ENCODE results near the gene FN1. TPM values are rescaled to one million over a fixed set of nuclear protein-coding genes. Genes with fewer than 3 reads are reported as not detected.

Gene FN1
- total RNA-seq, 1 donor from 2014 or later, result 902 TPM

DNA sequence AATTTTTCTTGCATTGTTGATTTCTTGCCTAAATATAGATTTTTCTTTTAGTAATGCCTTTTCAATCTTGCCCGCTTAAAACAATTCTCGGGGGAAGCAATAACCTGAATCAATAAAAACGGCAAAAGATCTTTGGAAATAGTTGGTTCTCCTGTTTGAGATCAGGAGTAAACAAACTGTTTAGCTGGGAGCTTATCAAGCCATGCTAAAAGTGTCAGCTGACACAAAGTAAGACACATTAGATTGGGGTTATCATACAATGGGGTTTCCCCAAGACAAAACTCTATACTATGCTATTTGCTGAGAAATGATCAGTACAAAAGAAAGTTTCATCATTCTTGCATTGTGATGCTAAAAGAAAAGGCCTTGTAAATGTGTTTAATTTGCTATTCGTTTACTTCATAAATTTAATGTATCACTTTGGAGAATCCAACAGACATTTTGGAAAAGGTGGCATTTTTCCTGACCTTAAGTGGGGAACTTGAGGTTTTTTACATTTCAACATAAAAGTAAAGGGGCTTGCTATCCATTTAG lies 77.5 kb downstream of the FN1 start:
- H3K27me3 Mint-ChIP-seq, result no peaks in the 10 kb centered on the region
- DNase-seq (ENCODE audit: extremely low spot score, unreplicated experiment), result no peak
- H3K9me3 Mint-ChIP-seq, result no peaks in the 10 kb centered on the region
- H3K27ac Mint-ChIP-seq, result no peak overlapping the region
- no peaks in the 10 kb centered on the region for H3K4me1 Mint-ChIP-seq (ENCODE audit: unreplicated experiment)
- H3K36me3 Mint-ChIP-seq, result peaks cover 20% of the 10 kb centered on the region
- TF ChIP-seq, protein P1, sequence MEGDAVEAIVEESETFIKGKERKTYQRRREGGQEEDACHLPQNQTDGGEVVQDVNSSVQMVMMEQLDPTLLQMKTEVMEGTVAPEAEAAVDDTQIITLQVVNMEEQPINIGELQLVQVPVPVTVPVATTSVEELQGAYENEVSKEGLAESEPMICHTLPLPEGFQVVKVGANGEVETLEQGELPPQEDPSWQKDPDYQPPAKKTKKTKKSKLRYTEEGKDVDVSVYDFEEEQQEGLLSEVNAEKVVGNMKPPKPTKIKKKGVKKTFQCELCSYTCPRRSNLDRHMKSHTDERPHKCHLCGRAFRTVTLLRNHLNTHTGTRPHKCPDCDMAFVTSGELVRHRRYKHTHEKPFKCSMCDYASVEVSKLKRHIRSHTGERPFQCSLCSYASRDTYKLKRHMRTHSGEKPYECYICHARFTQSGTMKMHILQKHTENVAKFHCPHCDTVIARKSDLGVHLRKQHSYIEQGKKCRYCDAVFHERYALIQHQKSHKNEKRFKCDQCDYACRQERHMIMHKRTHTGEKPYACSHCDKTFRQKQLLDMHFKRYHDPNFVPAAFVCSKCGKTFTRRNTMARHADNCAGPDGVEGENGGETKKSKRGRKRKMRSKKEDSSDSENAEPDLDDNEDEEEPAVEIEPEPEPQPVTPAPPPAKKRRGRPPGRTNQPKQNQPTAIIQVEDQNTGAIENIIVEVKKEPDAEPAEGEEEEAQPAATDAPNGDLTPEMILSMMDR (conservative IDR thresholded peaks at IDR 0.05), result no peak
- no peak overlapping the region for H3K4me3 Mint-ChIP-seq

DNA sequence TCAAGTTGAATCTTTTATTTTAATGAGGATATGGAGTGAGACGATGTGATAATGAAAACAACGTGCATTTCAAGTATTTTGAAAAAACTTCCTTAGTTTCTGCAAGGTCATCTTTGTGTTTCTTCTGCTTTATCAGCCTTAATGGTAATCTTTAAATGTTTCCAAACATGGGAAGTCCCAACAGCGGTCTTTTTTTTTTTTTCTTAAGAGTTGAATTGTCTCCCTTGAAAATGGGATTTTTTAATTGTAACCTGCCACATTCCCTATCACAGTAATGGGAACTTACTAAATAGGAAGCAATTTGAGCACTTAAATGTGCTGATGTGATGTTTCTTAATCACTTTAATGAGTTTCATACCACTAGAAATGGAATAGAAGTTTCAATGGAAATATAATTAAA lies 78.2 kb downstream of the FN1 start:
- Mint-ChIP-seq H3K4me1 (ENCODE audit: unreplicated experiment) (no peaks in the 10 kb centered on the region), H3K4me3 (no peak overlapping the region), H3K9me3 (no peaks in the 10 kb centered on the region), H3K36me3 (peaks cover 24% of the 10 kb centered on the region), H3K27me3 (no peaks in the 10 kb centered on the region), H3K27ac (no peak overlapping the region)
- DNase-seq (ENCODE audit: extremely low spot score, unreplicated experiment), result no peak
- TF ChIP-seq, protein P1 (conservative IDR thresholded peaks at IDR 0.05), result no peak

DNA sequence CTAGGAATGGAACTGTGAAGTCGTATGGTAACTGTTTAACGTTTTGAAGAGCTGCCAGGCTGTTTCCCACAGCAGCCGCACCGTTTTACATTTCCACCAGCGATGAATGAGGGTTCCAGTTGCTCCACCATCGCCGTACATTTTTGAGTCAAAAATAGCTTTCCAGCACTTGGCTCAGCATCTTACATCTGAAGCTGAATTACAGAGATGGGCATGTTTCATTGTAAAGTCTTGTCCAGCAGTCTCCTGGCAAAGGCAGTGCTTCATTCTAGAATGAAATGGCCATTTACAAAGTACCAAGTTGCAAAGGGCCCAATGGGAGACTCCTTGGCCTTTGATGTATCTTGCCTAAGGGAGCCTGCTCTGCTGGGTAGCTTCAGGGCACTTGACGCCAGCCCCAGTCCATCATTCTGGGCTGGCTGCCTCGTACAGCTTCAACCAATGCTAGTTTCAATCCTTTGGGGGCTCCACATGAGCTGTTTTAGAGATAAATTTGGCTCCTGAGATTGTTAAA lies 78.9 kb downstream of the FN1 start:
- DNase-seq (ENCODE audit: extremely low spot score, unreplicated experiment), result no peak
- Mint-ChIP-seq H3K27me3 (no peaks in the 10 kb centered on the region), H3K9me3 (no peaks in the 10 kb centered on the region), H3K4me3 (no peak overlapping the region), H3K4me1 (ENCODE audit: unreplicated experiment) (no peaks in the 10 kb centered on the region), H3K36me3 (peaks cover 21% of the 10 kb centered on the region), H3K27ac (no peak overlapping the region)
- TF ChIP-seq, protein P1 (conservative IDR thresholded peaks at IDR 0.05), result no peak

DNA sequence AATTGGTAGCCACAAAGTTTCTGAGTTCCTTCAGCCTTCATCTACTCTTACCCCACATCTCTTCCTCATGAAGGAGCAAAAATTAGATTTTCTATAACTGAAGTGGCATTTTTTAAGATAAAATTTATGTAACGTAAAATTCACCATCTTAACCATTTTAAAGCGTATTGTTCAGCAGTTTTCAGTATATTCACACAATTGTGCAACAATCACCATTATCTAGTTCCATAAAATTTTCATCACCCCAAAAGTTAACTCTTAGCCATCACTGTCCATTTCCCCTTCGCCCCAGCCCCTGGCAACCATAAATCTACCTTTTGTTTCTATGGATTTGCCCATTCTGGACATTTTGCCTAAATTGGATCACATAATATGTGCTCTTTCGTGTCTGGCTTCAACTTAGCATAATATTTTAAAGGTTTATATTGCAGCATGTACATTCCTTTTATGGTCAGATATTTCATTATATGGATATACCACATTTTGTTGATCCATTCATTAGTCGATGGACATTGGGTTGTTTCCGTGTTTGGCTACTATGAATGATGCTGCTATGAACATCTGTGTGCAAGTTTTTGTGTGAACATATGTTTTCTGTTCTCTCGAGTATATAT lies 79.4 kb downstream of the FN1 start:
- Mint-ChIP-seq H3K4me1 (ENCODE audit: unreplicated experiment) (no peaks in the 10 kb centered on the region), H3K27me3 (no peaks in the 10 kb centered on the region), H3K27ac (no peak overlapping the region), H3K4me3 (no peak overlapping the region), H3K36me3 (peaks cover 25% of the 10 kb centered on the region), H3K9me3 (no peaks in the 10 kb centered on the region)
- TF ChIP-seq, protein P1 (conservative IDR thresholded peaks at IDR 0.05), result no peak
- no peak for DNase-seq (ENCODE audit: extremely low spot score, unreplicated experiment)

DNA sequence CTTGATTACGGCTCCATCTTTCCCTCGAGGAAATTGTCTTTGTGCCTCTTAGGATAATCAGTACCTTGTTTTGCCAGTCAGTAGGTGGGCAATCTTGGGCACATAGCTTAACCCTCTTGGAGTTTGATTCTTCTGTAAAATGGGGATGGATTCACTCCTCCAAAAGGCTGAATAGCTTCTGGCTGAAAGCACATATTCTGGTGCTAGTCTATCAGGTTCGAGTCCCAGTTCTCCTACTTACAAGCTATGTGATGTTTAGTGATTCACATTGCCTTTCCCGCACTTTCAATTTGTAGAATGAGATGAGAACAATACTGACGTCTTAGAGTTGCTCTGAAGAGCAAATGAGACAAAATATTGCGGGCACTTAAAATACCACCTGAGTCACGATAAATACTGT lies 80.1 kb downstream of the FN1 start:
- H3K4me3 Mint-ChIP-seq, result no peak overlapping the region
- TF ChIP-seq, protein P1 (conservative IDR thresholded peaks at IDR 0.05), result no peak
- no peaks in the 10 kb centered on the region for H3K27me3 Mint-ChIP-seq
- no peak overlapping the region for H3K27ac Mint-ChIP-seq
- H3K36me3 Mint-ChIP-seq, result peaks cover 24% of the 10 kb centered on the region
- no peak for DNase-seq (ENCODE audit: extremely low spot score, unreplicated experiment)
- no peaks in the 10 kb centered on the region for H3K9me3 Mint-ChIP-seq
- H3K4me1 Mint-ChIP-seq (ENCODE audit: unreplicated experiment), result no peaks in the 10 kb centered on the region
